Measurements from ENCODE around the gene MEP1B.

DNA sequence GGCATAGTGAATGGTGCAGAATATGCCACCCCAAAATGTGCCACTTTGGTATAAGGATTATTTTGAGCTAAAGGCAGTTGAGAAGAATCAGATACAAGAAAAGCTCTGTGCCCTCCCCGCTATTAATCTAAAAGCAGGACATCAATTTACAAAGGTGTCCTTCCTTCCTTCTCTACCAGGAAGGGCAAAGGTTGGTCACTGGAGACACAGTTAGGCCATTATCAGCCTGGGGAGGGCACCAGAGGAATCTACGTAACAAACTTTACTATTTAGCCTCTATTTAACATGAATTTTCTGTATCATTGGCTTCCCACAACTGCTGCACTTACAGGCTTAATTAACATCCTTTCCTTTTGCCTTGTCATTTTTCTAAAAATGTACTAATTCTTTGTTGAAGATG, 52.6 kb downstream of the MEP1B start:
- TF ChIP-seq ZNF114 (CRISPR knock-in tag; IDR thresholded peaks at IDR 0.05) (no peak), EZH2phosphoT487 (IDR thresholded peaks at IDR 0.05; ENCODE audit: unreplicated experiment) (no peak), POLR2AphosphoS5 (IDR thresholded peaks at IDR 0.05; ENCODE audit: low read depth) (no peak), EZH2 (IDR thresholded peaks at IDR 0.05; ENCODE audit: low read depth, unreplicated experiment) (no peak), CREB1 (CRISPR knock-in tag; IDR thresholded peaks at IDR 0.05; ENCODE audit: low read depth) (no peak)
- TF ChIP-seq, protein P1, sequence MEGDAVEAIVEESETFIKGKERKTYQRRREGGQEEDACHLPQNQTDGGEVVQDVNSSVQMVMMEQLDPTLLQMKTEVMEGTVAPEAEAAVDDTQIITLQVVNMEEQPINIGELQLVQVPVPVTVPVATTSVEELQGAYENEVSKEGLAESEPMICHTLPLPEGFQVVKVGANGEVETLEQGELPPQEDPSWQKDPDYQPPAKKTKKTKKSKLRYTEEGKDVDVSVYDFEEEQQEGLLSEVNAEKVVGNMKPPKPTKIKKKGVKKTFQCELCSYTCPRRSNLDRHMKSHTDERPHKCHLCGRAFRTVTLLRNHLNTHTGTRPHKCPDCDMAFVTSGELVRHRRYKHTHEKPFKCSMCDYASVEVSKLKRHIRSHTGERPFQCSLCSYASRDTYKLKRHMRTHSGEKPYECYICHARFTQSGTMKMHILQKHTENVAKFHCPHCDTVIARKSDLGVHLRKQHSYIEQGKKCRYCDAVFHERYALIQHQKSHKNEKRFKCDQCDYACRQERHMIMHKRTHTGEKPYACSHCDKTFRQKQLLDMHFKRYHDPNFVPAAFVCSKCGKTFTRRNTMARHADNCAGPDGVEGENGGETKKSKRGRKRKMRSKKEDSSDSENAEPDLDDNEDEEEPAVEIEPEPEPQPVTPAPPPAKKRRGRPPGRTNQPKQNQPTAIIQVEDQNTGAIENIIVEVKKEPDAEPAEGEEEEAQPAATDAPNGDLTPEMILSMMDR (conservative IDR thresholded peaks at IDR 0.05; ENCODE audit: low read depth in 2 of 2): no peak
- TF ChIP-seq, protein P2, sequence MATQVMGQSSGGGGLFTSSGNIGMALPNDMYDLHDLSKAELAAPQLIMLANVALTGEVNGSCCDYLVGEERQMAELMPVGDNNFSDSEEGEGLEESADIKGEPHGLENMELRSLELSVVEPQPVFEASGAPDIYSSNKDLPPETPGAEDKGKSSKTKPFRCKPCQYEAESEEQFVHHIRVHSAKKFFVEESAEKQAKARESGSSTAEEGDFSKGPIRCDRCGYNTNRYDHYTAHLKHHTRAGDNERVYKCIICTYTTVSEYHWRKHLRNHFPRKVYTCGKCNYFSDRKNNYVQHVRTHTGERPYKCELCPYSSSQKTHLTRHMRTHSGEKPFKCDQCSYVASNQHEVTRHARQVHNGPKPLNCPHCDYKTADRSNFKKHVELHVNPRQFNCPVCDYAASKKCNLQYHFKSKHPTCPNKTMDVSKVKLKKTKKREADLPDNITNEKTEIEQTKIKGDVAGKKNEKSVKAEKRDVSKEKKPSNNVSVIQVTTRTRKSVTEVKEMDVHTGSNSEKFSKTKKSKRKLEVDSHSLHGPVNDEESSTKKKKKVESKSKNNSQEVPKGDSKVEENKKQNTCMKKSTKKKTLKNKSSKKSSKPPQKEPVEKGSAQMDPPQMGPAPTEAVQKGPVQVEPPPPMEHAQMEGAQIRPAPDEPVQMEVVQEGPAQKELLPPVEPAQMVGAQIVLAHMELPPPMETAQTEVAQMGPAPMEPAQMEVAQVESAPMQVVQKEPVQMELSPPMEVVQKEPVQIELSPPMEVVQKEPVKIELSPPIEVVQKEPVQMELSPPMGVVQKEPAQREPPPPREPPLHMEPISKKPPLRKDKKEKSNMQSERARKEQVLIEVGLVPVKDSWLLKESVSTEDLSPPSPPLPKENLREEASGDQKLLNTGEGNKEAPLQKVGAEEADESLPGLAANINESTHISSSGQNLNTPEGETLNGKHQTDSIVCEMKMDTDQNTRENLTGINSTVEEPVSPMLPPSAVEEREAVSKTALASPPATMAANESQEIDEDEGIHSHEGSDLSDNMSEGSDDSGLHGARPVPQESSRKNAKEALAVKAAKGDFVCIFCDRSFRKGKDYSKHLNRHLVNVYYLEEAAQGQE (IDR thresholded peaks at IDR 0.05; ENCODE audit: unreplicated experiment): no peak

Data from GM23338 (cell line).